WTC11 (cell line): ENCODE data around the gene TMEM52. TPM values are rescaled to one million over a fixed set of nuclear protein-coding genes. Genes with fewer than 3 reads are reported as not detected.

Experiments used
- ATAC-seq: fragments of 200-7000 bp; cut with Tn5 transposase; 2 replicates; pipeline ENCODE4 v1.10.0; 2021; ENCODE audit warnings: mild to moderate bottlenecking, moderate library complexity
- CTCF ChIA-PET: fragments of 300-600 bp; sonication (Branson Sonifier 250); formaldehyde crosslinking; loops from one replicate; lab custom pipeline; 2021; ENCODE audit warnings: antibody characterized with exemption; lab: Charles Lee
- POLR2A ChIA-PET: fragments of 350-600 bp; sonication (Branson Sonifier 250); formaldehyde crosslinking; loops from one replicate; lab custom pipeline; 2021; ENCODE audit warnings: antibody characterized with exemption; lab: Charles Lee
- DNase-seq: peaks from one replicate; pipeline ENCODE4 v3.0.0; 2021; ENCODE audit warnings: low spot score
- H3K27ac Mint-ChIP-seq: 2 replicates; pipeline ENCODE4 v1.8.0; 2021; ENCODE audit warnings: mixed read lengths
- H3K27me3 Mint-ChIP-seq: 2 replicates; pipeline ENCODE4 v1.8.0; 2021; ENCODE audit warnings: low read depth, mild to moderate bottlenecking, moderate library complexity, mixed read lengths
- H3K36me3 Mint-ChIP-seq: 2 replicates; pipeline ENCODE4 v1.8.0; 2021; ENCODE audit warnings: mixed read lengths
- H3K4me1 Mint-ChIP-seq: 2 replicates; pipeline ENCODE4 v1.8.0; 2022; ENCODE audit warnings: mixed read lengths
- H3K4me3 Mint-ChIP-seq: 2 replicates; pipeline ENCODE4 v1.8.0; 2021; ENCODE audit warnings: mild to moderate bottlenecking, moderate library complexity, mixed read lengths
- H3K9me3 Mint-ChIP-seq: 2 replicates; pipeline ENCODE4 v1.8.0; 2021; ENCODE audit warnings: mixed read lengths
- ATF2 ChIP-seq: sonication (generic); formaldehyde crosslinking; IDR thresholded peaks from 2 replicates; pipeline ENCODE4 v1.8.1; 2022; ENCODE audit warnings: low read depth, missing genetic modification reagents, borderline replicate concordance
- ATF3 ChIP-seq: sonication (generic); formaldehyde crosslinking; conservative IDR thresholded peaks from 2 replicates; pipeline ENCODE4 v1.8.1; 2022; ENCODE audit warnings: mild to moderate bottlenecking, missing genetic modification reagents
- FOXJ3 ChIP-seq: sonication (generic); formaldehyde crosslinking; IDR thresholded peaks from 2 replicates; pipeline ENCODE4 v1.9.0; 2021; ENCODE audit warnings: missing genetic modification reagents, mild to moderate bottlenecking, borderline replicate concordance
- FOXP4 ChIP-seq: sonication (generic); formaldehyde crosslinking; IDR thresholded peaks from 2 replicates; pipeline ENCODE4 v1.8.0; 2022; ENCODE audit warnings: mild to moderate bottlenecking, missing genetic modification reagents
- GRHL2 ChIP-seq: fragments of 250-450 bp; sonication (Bioruptor Pico); IDR thresholded peaks from 2 replicates; pipeline ENCODE4 v1.8.0; 2022; ENCODE audit warnings: mild to moderate bottlenecking, moderate library complexity; ENCODE audit not compliant: insufficient replicate concordance, severe bottlenecking
- HMGA2 ChIP-seq: fragments of 250-450 bp; sonication (Bioruptor Pico); IDR thresholded peaks from 2 replicates; pipeline ENCODE4 v1.4.0; 2021; ENCODE audit warnings: mild to moderate bottlenecking, moderate library complexity
- MYBL2 ChIP-seq: sonication (generic); formaldehyde crosslinking; IDR thresholded peaks from 2 replicates; pipeline ENCODE4 v1.8.1; 2023; ENCODE audit warnings: mild to moderate bottlenecking, moderate library complexity, missing genetic modification reagents
- NFE2L1 ChIP-seq: sonication (generic); formaldehyde crosslinking; IDR thresholded peaks from 2 replicates; pipeline ENCODE4 v1.8.1; 2023; ENCODE audit warnings: missing genetic modification reagents
- NFYB ChIP-seq: sonication (generic); formaldehyde crosslinking; conservative IDR thresholded peaks from 2 replicates; pipeline ENCODE4 v1.8.0; 2022; ENCODE audit warnings: low read depth, missing genetic modification reagents
- NR2C2 ChIP-seq: sonication (generic); formaldehyde crosslinking; IDR thresholded peaks from 2 replicates; pipeline ENCODE4 v1.8.0; 2022; ENCODE audit warnings: mild to moderate bottlenecking, missing genetic modification reagents
- NR3C1 ChIP-seq: sonication (generic); formaldehyde crosslinking; conservative IDR thresholded peaks from 2 replicates; pipeline ENCODE4 v1.8.1; 2023; ENCODE audit warnings: low read depth, mild to moderate bottlenecking, missing genetic modification reagents
- OVOL2 ChIP-seq: fragments of 250-450 bp; sonication (Bioruptor Pico); IDR thresholded peaks from 2 replicates; pipeline ENCODE4 v1.9.0; 2021; ENCODE audit warnings: mild to moderate bottlenecking, borderline replicate concordance
- PRRX2 ChIP-seq: fragments of 250-450 bp; sonication (Bioruptor Pico); IDR thresholded peaks from 2 replicates; pipeline ENCODE4 v1.8.0; 2021; ENCODE audit warnings: mild to moderate bottlenecking
- SMAD3 ChIP-seq: sonication (generic); formaldehyde crosslinking; IDR thresholded peaks from 2 replicates; pipeline ENCODE4 v1.8.0; 2022; ENCODE audit warnings: missing genetic modification reagents, mild to moderate bottlenecking, borderline replicate concordance
- USF1 ChIP-seq: sonication (generic); formaldehyde crosslinking; IDR thresholded peaks from 2 replicates; pipeline ENCODE4 v1.8.0; 2022; ENCODE audit warnings: mild to moderate bottlenecking, missing genetic modification reagents
- ZNF138 ChIP-seq: sonication (generic); formaldehyde crosslinking; conservative IDR thresholded peaks from 2 replicates; pipeline ENCODE4 v1.8.1; 2022; ENCODE audit warnings: mild to moderate bottlenecking, moderate library complexity, missing genetic modification reagents
- ZNF232 ChIP-seq: sonication (generic); formaldehyde crosslinking; IDR thresholded peaks from 2 replicates; pipeline ENCODE4 v1.8.0; 2022; ENCODE audit warnings: mild to moderate bottlenecking, missing genetic modification reagents
- ZNF317 ChIP-seq: sonication (generic); formaldehyde crosslinking; IDR thresholded peaks from 2 replicates; pipeline ENCODE4 v1.8.1; 2023; ENCODE audit warnings: low read depth, mild to moderate bottlenecking, moderate library complexity, missing genetic modification reagents, borderline replicate concordance
- ZNF396 ChIP-seq: fragments of 250-450 bp; sonication (Bioruptor Pico); IDR thresholded peaks from 2 replicates; pipeline ENCODE4 v1.8.0; 2021; ENCODE audit warnings: mild to moderate bottlenecking, moderate library complexity, borderline replicate concordance
- ZNF423 ChIP-seq: fragments of 250-450 bp; sonication (Bioruptor Pico); IDR thresholded peaks from 2 replicates; pipeline ENCODE4 v2.1.2; 2022; ENCODE audit warnings: mild to moderate bottlenecking, moderate library complexity
- total RNA-seq: library from RNA; stranded (reverse); gene quantifications from 3 replicates; pipeline ENCODE4 v1.2.3, GENCODE V29; 2021

Gene TMEM52
- total RNA-seq, 1 experiment from 2014 or later = 21.9 TPM

GRCh38 chr1:1941868-1942752, 23.0 kb upstream of the TMEM52 start (continued):
- TF ChIP-seq ZNF423 (CRISPR knock-in tag) (no peak), MYBL2 (CRISPR knock-in tag) (no peak)

GRCh38 chr1:1941211-1941841, 22.2 kb upstream of the TMEM52 start:
- CTCF ChIA-PET = interaction anchor here (0.8 to 1.9 kb wide), 4 partner anchors 19 to 233 kb away, joined by 3 to 8 read pairs (median 4); no protein-coding TSS in a partner anchor
- no peaks in the 10 kb centered on the region for H3K36me3 Mint-ChIP-seq
- H3K27me3 Mint-ChIP-seq = no peaks in the 10 kb centered on the region
- H3K9me3 Mint-ChIP-seq = no peaks in the 10 kb centered on the region
- ATAC-seq = no peak
- no peak overlapping the region for H3K4me3 Mint-ChIP-seq
- no peak overlapping the region for H3K27ac Mint-ChIP-seq
- POLR2A ChIA-PET = no interaction called here
- peaks cover 4% of the 10 kb centered on the region; the same call in 1 of the 2 replicates for H3K4me1 Mint-ChIP-seq
- TF ChIP-seq ZNF423 (CRISPR knock-in tag) (no peak), NR3C1 (CRISPR knock-in tag) (no peak), PRRX2 (CRISPR knock-in tag) (no peak), ATF2 (CRISPR knock-in tag) (no peak), ATF3 (CRISPR knock-in tag) (no peak), HMGA2 (CRISPR knock-in tag) (no peak), ZNF396 (CRISPR knock-in tag) (no peak), USF1 (CRISPR knock-in tag) (no peak), ZNF232 (CRISPR knock-in tag) (no peak), NR2C2 (CRISPR knock-in tag) (no peak), SMAD3 (CRISPR knock-in tag) (no peak), ZNF317 (CRISPR knock-in tag) (no peak), ZNF138 (CRISPR knock-in tag) (no peak), OVOL2 (CRISPR knock-in tag) (no peak), FOXP4 (CRISPR knock-in tag) (no peak), FOXJ3 (CRISPR knock-in tag) (no peak), NFE2L1 (CRISPR knock-in tag) (no peak), GRHL2 (CRISPR knock-in tag) (no peak), NFYB (no peak)
- DNase-seq = no peak
